Gastrocnemius medialis (tissue), 4 donors: ENCODE measurements around the gene CREG1.

Experiments
- POLR2A ChIP-seq, 2 donors: fragments of 450-650 bp; IDR thresholded peaks; one replicate each; pipeline ENCODE4 v1.6.1; 2017; ENCODE audit warnings: antibody characterized with exemption in 2 of 2, mild to moderate bottlenecking in 2 of 2, moderate library complexity in 2 of 2
- TF ChIP-seq, protein P1 (sequence below), 5 experiments: fragments of 450-650 bp in 3 of 5; fragments of 200-600 bp in 2 of 5; sonication (generic) in 2 of 5; IDR thresholded peaks in 4 of 5; conservative IDR thresholded peaks in 1 of 5; 1 replicate in 4 of 5; 2 replicates in 1 of 5; pipeline ENCODE4 v1.5.1; 2016 to 2019; ENCODE audit warnings: antibody characterized with exemption in 5 of 5, mild to moderate bottlenecking in 3 of 5, moderate library complexity in 3 of 5

DNA sequence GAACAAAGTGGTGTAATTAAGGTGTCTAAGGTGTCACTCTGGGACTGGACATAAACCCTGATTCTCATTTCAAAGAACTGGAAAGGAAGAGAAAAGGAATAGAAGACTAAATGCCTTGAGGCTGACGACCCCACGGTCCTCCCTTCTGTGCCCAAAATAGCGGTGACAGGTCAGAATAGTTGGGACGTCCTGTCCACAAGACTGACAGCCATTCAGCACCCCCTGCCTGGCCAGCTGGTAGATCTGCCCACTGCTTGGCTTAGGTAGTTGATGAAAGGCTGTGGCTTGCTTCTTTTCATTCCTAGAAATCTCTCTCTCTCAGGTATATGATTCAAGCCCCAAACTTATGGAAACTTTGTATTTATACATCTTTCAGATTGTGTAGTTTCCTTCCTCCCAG is 26.4 kb upstream of the CREG1 start:
- TF ChIP-seq, protein P1, sequence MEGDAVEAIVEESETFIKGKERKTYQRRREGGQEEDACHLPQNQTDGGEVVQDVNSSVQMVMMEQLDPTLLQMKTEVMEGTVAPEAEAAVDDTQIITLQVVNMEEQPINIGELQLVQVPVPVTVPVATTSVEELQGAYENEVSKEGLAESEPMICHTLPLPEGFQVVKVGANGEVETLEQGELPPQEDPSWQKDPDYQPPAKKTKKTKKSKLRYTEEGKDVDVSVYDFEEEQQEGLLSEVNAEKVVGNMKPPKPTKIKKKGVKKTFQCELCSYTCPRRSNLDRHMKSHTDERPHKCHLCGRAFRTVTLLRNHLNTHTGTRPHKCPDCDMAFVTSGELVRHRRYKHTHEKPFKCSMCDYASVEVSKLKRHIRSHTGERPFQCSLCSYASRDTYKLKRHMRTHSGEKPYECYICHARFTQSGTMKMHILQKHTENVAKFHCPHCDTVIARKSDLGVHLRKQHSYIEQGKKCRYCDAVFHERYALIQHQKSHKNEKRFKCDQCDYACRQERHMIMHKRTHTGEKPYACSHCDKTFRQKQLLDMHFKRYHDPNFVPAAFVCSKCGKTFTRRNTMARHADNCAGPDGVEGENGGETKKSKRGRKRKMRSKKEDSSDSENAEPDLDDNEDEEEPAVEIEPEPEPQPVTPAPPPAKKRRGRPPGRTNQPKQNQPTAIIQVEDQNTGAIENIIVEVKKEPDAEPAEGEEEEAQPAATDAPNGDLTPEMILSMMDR (IDR thresholded peaks at IDR 0.05 in 4 of 5, conservative IDR thresholded peaks at IDR 0.05 in 1 of 5) = no peak
- no peak for TF ChIP-seq POLR2A (IDR thresholded peaks at IDR 0.05)
